MCF 10A (cell line): ENCODE results near the gene KAT7. TPM values are rescaled to one million over a fixed set of nuclear protein-coding genes. Genes with fewer than 3 reads are reported as not detected.

Experiments
- BruUV-seq: library from RNA; stranded (reverse); fragments of 400-500 nt; replicated peaks from 2 replicates; lab custom pipeline; 2021; lab: Mats Ljungman, UMichigan
- CTCF ChIA-PET: fragments of 300-600 bp; sonication (Branson Sonifier 250); formaldehyde crosslinking; extraction: SDS; loops from one replicate; lab custom pipeline; 2021; ENCODE audit warnings: antibody characterized with exemption, inconsistent platforms; lab: Yijun Ruan, JAX
- POLR2A ChIA-PET: fragments of 300-600, 350-650 bp; sonication (Branson Sonifier 250); formaldehyde crosslinking; extraction: SDS; loops from one replicate; lab custom pipeline; 2020; ENCODE audit warnings: antibody characterized with exemption, inconsistent platforms; lab: Yijun Ruan, JAX
- DNase-seq: peaks from one replicate; pipeline ENCODE4 v3.0.0-alpha.2; 2018; ENCODE audit not compliant: unreplicated experiment
- H3K27ac Mint-ChIP-seq: one replicate; pipeline ENCODE4 v1.8.0; 2022; ENCODE audit warnings: mild to moderate bottlenecking, low read depth, mixed read lengths; ENCODE audit not compliant: unreplicated experiment
- H3K27me3 Mint-ChIP-seq: one replicate; pipeline ENCODE4 v1.8.0; 2022; ENCODE audit warnings: mixed read lengths; ENCODE audit not compliant: insufficient read depth, unreplicated experiment
- H3K36me3 Mint-ChIP-seq: one replicate; pipeline ENCODE4 v1.8.0; 2022; ENCODE audit warnings: mild to moderate bottlenecking, moderate library complexity, mixed read lengths; ENCODE audit not compliant: insufficient read depth, unreplicated experiment
- H3K4me1 Mint-ChIP-seq: one replicate; pipeline ENCODE4 v1.8.0; 2022; ENCODE audit warnings: mixed read lengths; ENCODE audit not compliant: insufficient read depth, unreplicated experiment
- H3K4me3 Mint-ChIP-seq: one replicate; pipeline ENCODE4 v1.8.0; 2022; ENCODE audit warnings: mild to moderate bottlenecking, moderate library complexity, mixed read lengths; ENCODE audit not compliant: unreplicated experiment
- H3K9me3 Mint-ChIP-seq: one replicate; pipeline ENCODE4 v1.8.0; 2022; ENCODE audit warnings: mixed read lengths; ENCODE audit not compliant: unreplicated experiment
- CTCF ChIP-seq: fragments of 200-600 bp; IDR thresholded peaks from one replicate; pipeline ENCODE4 v1.8.0; 2022; ENCODE audit warnings: antibody characterized with exemption, mild to moderate bottlenecking; ENCODE audit not compliant: unreplicated experiment
- intact Hi-C: fragments of 100-400 bp; cut with micrococcal nuclease; formaldehyde crosslinking; loops from 2 replicates; pipeline ENCODE4 v1.14.1; 2022
- total RNA-seq: library from RNA; stranded (reverse); gene quantifications from 2 replicates; pipeline ENCODE4 v1.2.3, GENCODE V29; 2022

Gene KAT7
- total RNA-seq, 1 experiment from 2014 or later, result 53.7 TPM

- H3K9me3 Mint-ChIP-seq, result no peaks in the 10 kb centered on the region
- H3K27me3 Mint-ChIP-seq, result no peaks in the 10 kb centered on the region
- H3K27ac Mint-ChIP-seq, result no peak overlapping the region
- no peak for TF ChIP-seq CTCF
- DNase-seq, result no peak
- intact Hi-C loops, result no loop called here
- no peaks in the 10 kb centered on the region for H3K4me1 Mint-ChIP-seq
- POLR2A ChIA-PET, result interaction anchor here (1.0 to 2.1 kb wide), 2 partner anchors 17 to 41 kb away, joined by 6 to 7 read pairs; partner anchors contain the start of genes FAM117A and KAT7
- H3K4me3 Mint-ChIP-seq, result no peak overlapping the region
- no TSS peak for BruUV-seq
- no peaks in the 10 kb centered on the region for H3K36me3 Mint-ChIP-seq
- CTCF ChIA-PET, result interaction anchor here (0.5 to 0.6 kb wide), 2 partner anchors 19 to 115 kb away, joined by 4 to 6 read pairs; no protein-coding TSS in a partner anchor
Observed at GRCh38 chr17:49746791-49747490, 41.5 kb upstream of the KAT7 start.

GRCh38 chr17:49747632-49748031 lies 40.8 kb upstream of the KAT7 start:
- Mint-ChIP-seq H3K36me3 (no peaks in the 10 kb centered on the region), H3K4me3 (no peak overlapping the region), H3K9me3 (no peaks in the 10 kb centered on the region), H3K27ac (no peak overlapping the region), H3K4me1 (no peaks in the 10 kb centered on the region), H3K27me3 (no peaks in the 10 kb centered on the region)
- no peak for DNase-seq
- TF ChIP-seq CTCF, result no peak
- ChIA-PET POLR2A (interaction anchor here (1.0 to 2.1 kb wide), 2 partner anchors 17 to 40 kb away, joined by 6 to 7 read pairs; partner anchors contain the start of genes FAM117A and KAT7), CTCF (interaction anchor here (0.6 kb wide), 1 partner anchor 19 kb away, joined by 4 read pairs; no protein-coding TSS in a partner anchor)
- intact Hi-C loops, result no loop called here
- BruUV-seq, result no TSS peak

- H3K27ac Mint-ChIP-seq, result no peak overlapping the region
- BruUV-seq, result no TSS peak
- no peaks in the 10 kb centered on the region for H3K4me1 Mint-ChIP-seq
- no peaks in the 10 kb centered on the region for H3K27me3 Mint-ChIP-seq
- intact Hi-C loops, result no loop called here
- POLR2A ChIA-PET, result interaction anchor here (2.1 kb wide), 1 partner anchor 40 kb away, joined by 7 read pairs; the partner anchor contains the start of gene KAT7
- no peak for TF ChIP-seq CTCF
- no peak for DNase-seq
- no peaks in the 10 kb centered on the region for H3K9me3 Mint-ChIP-seq
- H3K4me3 Mint-ChIP-seq, result no peak overlapping the region
- H3K36me3 Mint-ChIP-seq, result no peaks in the 10 kb centered on the region
- CTCF ChIA-PET, result interaction anchor here (0.6 to 1.5 kb wide), 2 partner anchors 172 to 192 kb away, joined by 3 to 4 read pairs; no protein-coding TSS in a partner anchor
Observed at GRCh38 chr17:49748223-49748622, 40.3 kb upstream of the KAT7 start.

GRCh38 chr17:49748791-49749190 lies 39.7 kb upstream of the KAT7 start:
- Mint-ChIP-seq H3K27ac (no peak overlapping the region), H3K4me1 (no peaks in the 10 kb centered on the region), H3K36me3 (no peaks in the 10 kb centered on the region), H3K4me3 (no peak overlapping the region), H3K9me3 (no peaks in the 10 kb centered on the region), H3K27me3 (no peaks in the 10 kb centered on the region)
- intact Hi-C loops, result no loop called here
- POLR2A ChIA-PET, result no interaction called here
- no TSS peak for BruUV-seq
- DNase-seq, result no peak
- TF ChIP-seq CTCF, result no peak
- CTCF ChIA-PET, result interaction anchor here (0.6 to 1.5 kb wide), 2 partner anchors 193 to 203 kb away, joined by 3 to 4 read pairs; no protein-coding TSS in a partner anchor
